Liver (tissue), 9 donors: ENCODE data around the gene BBS5. TPM values are rescaled to one million over a fixed set of nuclear protein-coding genes. Genes with fewer than 3 reads are reported as not detected.
A peak's percentile ranks its signal among the peaks of the same experiment; 100 is the strongest.
"Not testable (repeated sequence)": the region's sequence is repeated elsewhere in the genome, so short reads cannot be mapped to it uniquely, and the experiment has no call there.

Experiments used
- DNase-seq: peaks from one replicate; pipeline ENCODE4 v3.0.0-alpha.2; 2017; ENCODE audit warnings: low spot score
- H3K27ac ChIP-seq, 2 donors: one replicate each; pipeline ENCODE4 v1.7.0; 2013; ENCODE audit warnings: inconsistent platforms in 2 of 2, low read length in 2 of 2, control low read depth in 1 of 2, low read depth in 1 of 2, mild to moderate bottlenecking in 1 of 2
- H3K27me3 ChIP-seq, 4 donors: one replicate each; pipeline versions ENCODE4 v1.6.1 to v1.7.0; 2013; ENCODE audit warnings: low read length in 3 of 4, inconsistent platforms in 1 of 4, mild to moderate bottlenecking in 1 of 4, moderate library complexity in 1 of 4; ENCODE audit not compliant: control insufficient read depth in 4 of 4, insufficient read depth in 4 of 4
- H3K36me3 ChIP-seq, 4 donors: one replicate each; pipeline versions ENCODE4 v1.6.1 to v1.7.0; 2013; ENCODE audit warnings: low read length in 3 of 4, mild to moderate bottlenecking in 3 of 4, low read depth in 1 of 4, moderate library complexity in 1 of 4; ENCODE audit not compliant: control insufficient read depth in 4 of 4, insufficient read depth in 3 of 4
- H3K4me1 ChIP-seq, 4 donors: one replicate each; pipeline versions ENCODE4 v1.6.1 to v1.7.0; 2013; ENCODE audit warnings: low read length in 3 of 4, mild to moderate bottlenecking in 3 of 4, moderate library complexity in 1 of 4; ENCODE audit not compliant: control insufficient read depth in 4 of 4, insufficient read depth in 4 of 4
- H3K4me3 ChIP-seq, 3 donors: one replicate each; pipeline versions ENCODE4 v1.6.1 to v1.7.0; 2013; ENCODE audit warnings: low read length in 3 of 3, control low read depth in 1 of 3, low read depth in 1 of 3, mild to moderate bottlenecking in 1 of 3
- H3K9ac ChIP-seq, 2 donors: one replicate each; pipeline ENCODE4 v1.7.0; 2013; ENCODE audit warnings: low read length in 2 of 2, mild to moderate bottlenecking in 2 of 2, moderate library complexity in 2 of 2, control low read depth in 1 of 2, low read depth in 1 of 2
- H3K9me3 ChIP-seq, 4 donors: one replicate each; pipeline versions ENCODE4 v1.6.1 to v1.7.0; 2013; ENCODE audit warnings: low read length in 3 of 4; ENCODE audit not compliant: control insufficient read depth in 4 of 4
- EGR1 ChIP-seq, 2 donors: IDR thresholded peaks; 2 replicates each; pipeline ENCODE4 v1.6.1; 2016 to 2018; ENCODE audit warnings: antibody characterized with exemption in 2 of 2, low read depth in 2 of 2
- FOXA1 ChIP-seq: IDR thresholded peaks from 2 replicates; pipeline ENCODE4 v1.6.1; 2016; ENCODE audit warnings: antibody characterized with exemption
- FOXA2 ChIP-seq: IDR thresholded peaks from 2 replicates; pipeline ENCODE4 v1.6.1; 2016; ENCODE audit warnings: antibody characterized with exemption
- GABPA ChIP-seq, 2 donors: IDR thresholded peaks in 1 of 2; conservative IDR thresholded peaks in 1 of 2; 2 replicates each; pipeline ENCODE4 v1.6.1; 2016; ENCODE audit warnings: antibody characterized with exemption in 2 of 2, mild to moderate bottlenecking in 1 of 2, moderate library complexity in 1 of 2
- HNF4A ChIP-seq, 2 donors: conservative IDR thresholded peaks; 2 replicates each; pipeline ENCODE4 v1.6.1; 2016; ENCODE audit warnings: antibody characterized with exemption in 2 of 2, mild to moderate bottlenecking in 2 of 2
- HNF4G ChIP-seq: IDR thresholded peaks from 2 replicates; pipeline ENCODE4 v1.6.1; 2016; ENCODE audit warnings: antibody characterized with exemption
- NR2F2 ChIP-seq: IDR thresholded peaks from 2 replicates; pipeline ENCODE4 v1.6.1; 2016; ENCODE audit warnings: antibody characterized with exemption
- RAD21 ChIP-seq, 2 donors: IDR thresholded peaks; 2 replicates each; pipeline ENCODE4 v1.6.1; 2016; ENCODE audit warnings: antibody characterized with exemption in 2 of 2, mild to moderate bottlenecking in 2 of 2
- RXRA ChIP-seq, 2 donors: IDR thresholded peaks; 2 replicates each; pipeline ENCODE4 v1.6.1; 2017 to 2018; ENCODE audit warnings: antibody characterized with exemption in 2 of 2, mild to moderate bottlenecking in 1 of 2
- TAF1 ChIP-seq: conservative IDR thresholded peaks from 2 replicates; pipeline ENCODE4 v1.6.1; 2016; ENCODE audit warnings: antibody characterized with exemption, mild to moderate bottlenecking
- YY1 ChIP-seq: IDR thresholded peaks from 2 replicates; pipeline ENCODE4 v1.6.1; 2016; ENCODE audit warnings: antibody characterized with exemption, mild to moderate bottlenecking
- WGBS: extraction: QIAGEN DNeasy Blood & Tissue Kit; methylation state at CpG from one replicate; pipeline ENCODE4 v1.1.7; 2013; 5-methylcytosine and 5-hydroxymethylcytosine counted together
- polyA plus RNA-seq, 2 donors: library from polyadenylated mRNA; stranded (reverse) in 1 of 2; unstranded in 1 of 2; fragments of 200-250 nt in 1 of 2; fragments of >200 nt in 1 of 2; fragmentation: Nextera tagmentation in 1 of 2; extraction: Ambion mirVana in 1 of 2; gene quantifications; one replicate each; pipeline versions ENCODE4 v1.2.1 to v1.2.3, GENCODE V29; 2013 to 2015
- total RNA-seq, 2 donors: library from RNA; depleted of rRNA; stranded (reverse); fragments of >200 nt; gene quantifications; one replicate each; pipeline ENCODE4 v1.2.3, GENCODE V29; 2014
- TF ChIP-seq, protein P1 (sequence below): IDR thresholded peaks from 2 replicates; pipeline ENCODE4 v1.6.1; 2016; ENCODE audit warnings: antibody characterized with exemption, mild to moderate bottlenecking
- TF ChIP-seq, protein P2 (sequence below): fragments of 150-350 bp; IDR thresholded peaks from 2 replicates; pipeline ENCODE4 v1.5.1; 2017; ENCODE audit warnings: improper control_type of control experiment, low read depth, low read length; ENCODE audit not compliant: missing input control
- TF ChIP-seq, protein P3 (sequence below): IDR thresholded peaks from 2 replicates; pipeline ENCODE4 v1.6.1; 2016; ENCODE audit warnings: antibody characterized with exemption
- TF ChIP-seq, protein P4 (sequence below): IDR thresholded peaks from 2 replicates; pipeline ENCODE4 v1.6.1; 2016; ENCODE audit warnings: antibody characterized with exemption
- TF ChIP-seq, protein P5 (sequence below): IDR thresholded peaks from 2 replicates; pipeline ENCODE4 v1.6.1; 2016; ENCODE audit warnings: antibody characterized with exemption
- donor health status: healthy.
- donor health status: healthy.
- donor health status: healthy.
- donor health status: healthy.
- donor health status: healthy.

BBS5 gene
- total and polyA plus RNA-seq, 4 donors: 1.7 to 2.5 (median 2.1) TPM

DNA sequence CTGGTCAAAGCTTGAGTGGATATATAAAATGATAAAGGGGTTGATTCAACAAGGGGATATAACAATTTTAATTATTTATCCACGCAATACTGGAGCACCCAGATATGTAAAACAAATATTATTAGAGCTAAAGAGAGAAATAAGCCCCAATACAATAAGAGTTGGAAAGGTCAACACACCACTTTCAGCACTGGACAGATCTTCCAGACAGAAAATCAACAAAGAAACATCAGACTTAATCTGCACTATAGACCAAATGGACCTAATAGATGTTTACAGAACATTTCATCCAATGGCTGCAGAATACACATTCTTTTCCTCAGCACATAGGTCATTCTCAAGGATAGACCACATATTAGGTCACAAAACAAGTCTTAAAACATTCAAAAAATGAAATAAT, 45.1 kb upstream of the BBS5 start:
- H3K9ac ChIP-seq, H3K4me3 ChIP-seq, H3K9me3 ChIP-seq, H3K36me3 ChIP-seq, H3K4me1 ChIP-seq, H3K27me3 ChIP-seq, DNase-seq, H3K27ac ChIP-seq: not testable (repeated sequence)
- TF ChIP-seq, protein P1, sequence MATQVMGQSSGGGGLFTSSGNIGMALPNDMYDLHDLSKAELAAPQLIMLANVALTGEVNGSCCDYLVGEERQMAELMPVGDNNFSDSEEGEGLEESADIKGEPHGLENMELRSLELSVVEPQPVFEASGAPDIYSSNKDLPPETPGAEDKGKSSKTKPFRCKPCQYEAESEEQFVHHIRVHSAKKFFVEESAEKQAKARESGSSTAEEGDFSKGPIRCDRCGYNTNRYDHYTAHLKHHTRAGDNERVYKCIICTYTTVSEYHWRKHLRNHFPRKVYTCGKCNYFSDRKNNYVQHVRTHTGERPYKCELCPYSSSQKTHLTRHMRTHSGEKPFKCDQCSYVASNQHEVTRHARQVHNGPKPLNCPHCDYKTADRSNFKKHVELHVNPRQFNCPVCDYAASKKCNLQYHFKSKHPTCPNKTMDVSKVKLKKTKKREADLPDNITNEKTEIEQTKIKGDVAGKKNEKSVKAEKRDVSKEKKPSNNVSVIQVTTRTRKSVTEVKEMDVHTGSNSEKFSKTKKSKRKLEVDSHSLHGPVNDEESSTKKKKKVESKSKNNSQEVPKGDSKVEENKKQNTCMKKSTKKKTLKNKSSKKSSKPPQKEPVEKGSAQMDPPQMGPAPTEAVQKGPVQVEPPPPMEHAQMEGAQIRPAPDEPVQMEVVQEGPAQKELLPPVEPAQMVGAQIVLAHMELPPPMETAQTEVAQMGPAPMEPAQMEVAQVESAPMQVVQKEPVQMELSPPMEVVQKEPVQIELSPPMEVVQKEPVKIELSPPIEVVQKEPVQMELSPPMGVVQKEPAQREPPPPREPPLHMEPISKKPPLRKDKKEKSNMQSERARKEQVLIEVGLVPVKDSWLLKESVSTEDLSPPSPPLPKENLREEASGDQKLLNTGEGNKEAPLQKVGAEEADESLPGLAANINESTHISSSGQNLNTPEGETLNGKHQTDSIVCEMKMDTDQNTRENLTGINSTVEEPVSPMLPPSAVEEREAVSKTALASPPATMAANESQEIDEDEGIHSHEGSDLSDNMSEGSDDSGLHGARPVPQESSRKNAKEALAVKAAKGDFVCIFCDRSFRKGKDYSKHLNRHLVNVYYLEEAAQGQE: peak; percentile 83
- WGBS: 58% methylated on average over 1 of the region's 1 CpG

DNA sequence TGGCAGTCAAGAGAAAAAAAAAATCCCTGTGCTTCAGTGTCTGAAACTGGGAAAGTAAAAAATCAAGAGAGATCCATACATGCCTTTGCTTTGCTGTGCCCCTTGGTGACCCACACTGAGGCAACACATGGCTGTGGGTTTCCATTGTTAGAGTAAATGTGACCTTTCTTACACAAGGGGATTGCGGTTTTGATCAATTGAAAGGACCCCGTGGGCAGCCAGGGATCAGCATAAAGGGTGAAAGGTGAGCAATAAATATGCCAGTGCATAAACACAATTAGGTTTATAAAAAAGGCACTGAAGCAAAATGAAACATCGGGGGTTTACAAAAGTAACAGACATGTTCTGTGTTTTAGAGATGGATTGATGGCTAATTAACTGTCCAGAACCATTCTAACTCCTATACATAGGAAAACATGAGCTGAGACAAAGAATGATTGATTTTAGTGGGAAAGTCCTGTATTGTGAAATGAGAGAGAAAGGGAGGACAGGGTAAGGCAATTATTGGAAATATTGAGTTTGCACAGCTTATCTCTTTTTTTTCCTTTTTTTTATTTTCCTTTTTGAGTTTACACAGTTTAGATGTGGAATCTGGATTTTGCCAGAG, 40.7 kb upstream of the BBS5 start:
- Histone ChIP-seq H3K27ac (no peak overlapping the region), H3K36me3 (no peaks in the 10 kb centered on the region), H3K4me1 (no peaks in the 10 kb centered on the region), H3K9ac (no peak overlapping the region), H3K27me3 (no peaks in the 10 kb centered on the region), H3K4me3 (no peak overlapping the region), H3K9me3 (no peaks in the 10 kb centered on the region)
- TF ChIP-seq, protein P1: no peak
- TF ChIP-seq HNF4A (conservative IDR thresholded peaks at IDR 0.05) (no peak), FOXA1 (no peak), RXRA (IDR thresholded peaks at IDR 0.05) (no peak), GABPA (IDR thresholded peaks at IDR 0.05 in 1 of 2, conservative IDR thresholded peaks at IDR 0.05 in 1 of 2) (no peak), RAD21 (IDR thresholded peaks at IDR 0.05) (no peak), HNF4G (no peak), EGR1 (IDR thresholded peaks at IDR 0.05; ENCODE audit: low read depth in 2 of 2) (no peak), TAF1 (no peak), YY1 (no peak), FOXA2 (no peak), NR2F2 (no peak)
- TF ChIP-seq, protein P2, sequence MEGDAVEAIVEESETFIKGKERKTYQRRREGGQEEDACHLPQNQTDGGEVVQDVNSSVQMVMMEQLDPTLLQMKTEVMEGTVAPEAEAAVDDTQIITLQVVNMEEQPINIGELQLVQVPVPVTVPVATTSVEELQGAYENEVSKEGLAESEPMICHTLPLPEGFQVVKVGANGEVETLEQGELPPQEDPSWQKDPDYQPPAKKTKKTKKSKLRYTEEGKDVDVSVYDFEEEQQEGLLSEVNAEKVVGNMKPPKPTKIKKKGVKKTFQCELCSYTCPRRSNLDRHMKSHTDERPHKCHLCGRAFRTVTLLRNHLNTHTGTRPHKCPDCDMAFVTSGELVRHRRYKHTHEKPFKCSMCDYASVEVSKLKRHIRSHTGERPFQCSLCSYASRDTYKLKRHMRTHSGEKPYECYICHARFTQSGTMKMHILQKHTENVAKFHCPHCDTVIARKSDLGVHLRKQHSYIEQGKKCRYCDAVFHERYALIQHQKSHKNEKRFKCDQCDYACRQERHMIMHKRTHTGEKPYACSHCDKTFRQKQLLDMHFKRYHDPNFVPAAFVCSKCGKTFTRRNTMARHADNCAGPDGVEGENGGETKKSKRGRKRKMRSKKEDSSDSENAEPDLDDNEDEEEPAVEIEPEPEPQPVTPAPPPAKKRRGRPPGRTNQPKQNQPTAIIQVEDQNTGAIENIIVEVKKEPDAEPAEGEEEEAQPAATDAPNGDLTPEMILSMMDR: no peak
- TF ChIP-seq, protein P3, sequence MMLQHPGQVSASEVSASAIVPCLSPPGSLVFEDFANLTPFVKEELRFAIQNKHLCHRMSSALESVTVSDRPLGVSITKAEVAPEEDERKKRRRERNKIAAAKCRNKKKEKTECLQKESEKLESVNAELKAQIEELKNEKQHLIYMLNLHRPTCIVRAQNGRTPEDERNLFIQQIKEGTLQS: no peak
- TF ChIP-seq, protein P4, sequence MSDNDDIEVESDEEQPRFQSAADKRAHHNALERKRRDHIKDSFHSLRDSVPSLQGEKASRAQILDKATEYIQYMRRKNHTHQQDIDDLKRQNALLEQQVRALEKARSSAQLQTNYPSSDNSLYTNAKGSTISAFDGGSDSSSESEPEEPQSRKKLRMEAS: no peak
- TF ChIP-seq, protein P5, sequence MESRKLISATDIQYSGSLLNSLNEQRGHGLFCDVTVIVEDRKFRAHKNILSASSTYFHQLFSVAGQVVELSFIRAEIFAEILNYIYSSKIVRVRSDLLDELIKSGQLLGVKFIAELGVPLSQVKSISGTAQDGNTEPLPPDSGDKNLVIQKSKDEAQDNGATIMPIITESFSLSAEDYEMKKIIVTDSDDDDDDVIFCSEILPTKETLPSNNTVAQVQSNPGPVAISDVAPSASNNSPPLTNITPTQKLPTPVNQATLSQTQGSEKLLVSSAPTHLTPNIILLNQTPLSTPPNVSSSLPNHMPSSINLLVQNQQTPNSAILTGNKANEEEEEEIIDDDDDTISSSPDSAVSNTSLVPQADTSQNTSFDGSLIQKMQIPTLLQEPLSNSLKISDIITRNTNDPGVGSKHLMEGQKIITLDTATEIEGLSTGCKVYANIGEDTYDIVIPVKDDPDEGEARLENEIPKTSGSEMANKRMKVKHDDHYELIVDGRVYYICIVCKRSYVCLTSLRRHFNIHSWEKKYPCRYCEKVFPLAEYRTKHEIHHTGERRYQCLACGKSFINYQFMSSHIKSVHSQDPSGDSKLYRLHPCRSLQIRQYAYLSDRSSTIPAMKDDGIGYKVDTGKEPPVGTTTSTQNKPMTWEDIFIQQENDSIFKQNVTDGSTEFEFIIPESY: no peak
- WGBS: 33% methylated on average over 3 of the region's 3 CpGs
- no peak for DNase-seq
